ENCODE measurements around the gene LAMP1. TPM values are rescaled to one million over a fixed set of nuclear protein-coding genes. Genes with fewer than 3 reads are reported as not detected.

Gene LAMP1
- total RNA-seq, 1 donor from 2014 or later, result 210 TPM

- Mint-ChIP-seq H3K27ac (ENCODE audit: unreplicated experiment) (no peak overlapping the region), H3K36me3 (ENCODE audit: low read depth, unreplicated experiment) (peaks cover 22% of the 10 kb centered on the region), H3K27me3 (ENCODE audit: unreplicated experiment) (peaks cover 5% of the 10 kb centered on the region), H3K9me3 (ENCODE audit: unreplicated experiment) (no peaks in the 10 kb centered on the region), H3K4me3 (ENCODE audit: unreplicated experiment) (no peak overlapping the region), H3K4me1 (ENCODE audit: unreplicated experiment) (peaks cover 3% of the 10 kb centered on the region)
- TF ChIP-seq CTCF (IDR thresholded peaks at IDR 0.05; ENCODE audit: unreplicated experiment), result no peak
- DNase-seq (ENCODE audit: low spot score), result no peak
Measured at GRCh38 chr13:113327391-113327765, 30.3 kb downstream of the LAMP1 start.

GRCh38 chr13:113327766-113328471 is 30.9 kb downstream of the LAMP1 start:
- Mint-ChIP-seq H3K36me3 (ENCODE audit: low read depth, unreplicated experiment) (peaks cover 18% of the 10 kb centered on the region), H3K4me1 (ENCODE audit: unreplicated experiment) (peaks cover 3% of the 10 kb centered on the region), H3K9me3 (ENCODE audit: unreplicated experiment) (no peaks in the 10 kb centered on the region), H3K27ac (ENCODE audit: unreplicated experiment) (no peak overlapping the region), H3K4me3 (ENCODE audit: unreplicated experiment) (no peak overlapping the region), H3K27me3 (ENCODE audit: unreplicated experiment) (peaks cover 5% of the 10 kb centered on the region)
- no peak for TF ChIP-seq CTCF (IDR thresholded peaks at IDR 0.05; ENCODE audit: unreplicated experiment)
- DNase-seq (ENCODE audit: low spot score), result no peak

- no peak overlapping the region for H3K27ac Mint-ChIP-seq (ENCODE audit: unreplicated experiment)
- peaks cover 5% of the 10 kb centered on the region for H3K27me3 Mint-ChIP-seq (ENCODE audit: unreplicated experiment)
- H3K9me3 Mint-ChIP-seq (ENCODE audit: unreplicated experiment), result no peaks in the 10 kb centered on the region
- peaks cover 8% of the 10 kb centered on the region for H3K36me3 Mint-ChIP-seq (ENCODE audit: low read depth, unreplicated experiment)
- no peak for DNase-seq (ENCODE audit: low spot score)
- peak overlapping the region; percentile 42 for H3K4me3 Mint-ChIP-seq (ENCODE audit: unreplicated experiment)
- H3K4me1 Mint-ChIP-seq (ENCODE audit: unreplicated experiment), result peaks cover 3% of the 10 kb centered on the region
- TF ChIP-seq CTCF (IDR thresholded peaks at IDR 0.05; ENCODE audit: unreplicated experiment), result no peak
Measured at GRCh38 chr13:113328851-113329250, 31.8 kb downstream of the LAMP1 start.

- Mint-ChIP-seq H3K4me3 (ENCODE audit: unreplicated experiment) (no peak overlapping the region), H3K27ac (ENCODE audit: unreplicated experiment) (no peak overlapping the region), H3K36me3 (ENCODE audit: low read depth, unreplicated experiment) (peaks cover 7% of the 10 kb centered on the region), H3K27me3 (ENCODE audit: unreplicated experiment) (peaks cover 5% of the 10 kb centered on the region), H3K9me3 (ENCODE audit: unreplicated experiment) (no peaks in the 10 kb centered on the region), H3K4me1 (ENCODE audit: unreplicated experiment) (peaks cover 3% of the 10 kb centered on the region)
- DNase-seq (ENCODE audit: low spot score), result no peak
- TF ChIP-seq CTCF (IDR thresholded peaks at IDR 0.05; ENCODE audit: unreplicated experiment), result no peak
Measured at GRCh38 chr13:113329656-113330312, 32.7 kb downstream of the LAMP1 start.

GRCh38 chr13:113332615-113333014 is 35.6 kb downstream of the LAMP1 start:
- Mint-ChIP-seq H3K4me3 (ENCODE audit: unreplicated experiment) (peak overlapping the region; percentile 3), H3K36me3 (ENCODE audit: low read depth, unreplicated experiment) (peaks cover 7% of the 10 kb centered on the region), H3K27ac (ENCODE audit: unreplicated experiment) (no peak overlapping the region), H3K27me3 (ENCODE audit: unreplicated experiment) (peaks cover 5% of the 10 kb centered on the region), H3K4me1 (ENCODE audit: unreplicated experiment) (peaks cover 3% of the 10 kb centered on the region), H3K9me3 (ENCODE audit: unreplicated experiment) (no peaks in the 10 kb centered on the region)
- DNase-seq (ENCODE audit: low spot score), result no peak
- no peak for TF ChIP-seq CTCF (IDR thresholded peaks at IDR 0.05; ENCODE audit: unreplicated experiment)

All from endothelial cell (in vitro differentiated cells).